ENCODE data around the gene ARMH1. TPM values are rescaled to one million over a fixed set of nuclear protein-coding genes. Genes with fewer than 3 reads are reported as not detected.

ARMH1 gene
- total RNA-seq, 2 experiments from 2014 or later: 79.9 to 84.0 TPM

DNA sequence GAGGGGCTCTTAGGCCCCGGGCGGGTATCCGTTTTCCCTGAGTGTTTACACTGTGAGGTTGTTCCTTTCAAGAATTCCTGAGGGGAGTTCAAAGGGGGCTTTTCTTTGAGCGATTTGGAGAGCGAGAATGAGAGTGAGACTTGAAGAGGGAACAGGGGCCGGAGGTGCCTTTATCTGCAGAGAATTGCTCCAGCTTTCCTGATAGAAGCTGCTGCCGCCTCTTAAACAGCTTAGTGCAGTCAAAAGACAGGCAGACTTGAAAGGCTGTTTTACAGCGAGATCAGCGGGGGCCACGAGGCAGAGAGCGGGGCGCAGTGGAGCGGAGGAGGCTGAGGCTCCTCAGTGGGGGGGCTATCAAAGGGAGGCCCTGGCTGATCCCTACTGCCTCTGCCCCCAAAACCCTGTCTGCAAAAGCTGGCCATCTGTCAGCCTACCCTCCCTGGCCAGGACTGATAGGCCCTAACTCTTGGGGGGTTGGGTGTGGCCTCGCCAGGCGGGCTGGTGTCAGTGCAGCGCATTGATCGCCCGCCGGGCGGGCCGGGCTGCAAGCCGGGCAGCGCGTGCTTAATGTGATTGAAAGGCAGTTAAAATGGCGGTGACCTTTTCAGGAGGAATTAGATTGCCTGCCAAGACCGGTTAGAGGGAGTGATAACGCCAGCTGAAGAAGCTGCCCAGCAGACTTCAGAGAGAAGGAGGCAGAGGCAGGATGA lies 36.7 kb upstream of the ARMH1 start:
- no peak overlapping the region for H3K4me3 ChIP-seq (ENCODE audit: low read length)
- H3K27me3 Mint-ChIP-seq: no peaks in the 10 kb centered on the region
- no peak for DNase-seq
- H3K27me3 ChIP-seq (ENCODE audit: control insufficient read depth in 1 of 2, insufficient read depth in 2 of 2, low read length in 2 of 2): no peaks in the 10 kb centered on the region
- POLR2A ChIA-PET: no interaction called here
- H3K9me3 ChIP-seq (ENCODE audit: control insufficient read depth in 1 of 2, insufficient read depth in 1 of 2, low read length in 2 of 2): no peaks in the 10 kb centered on the region
- intact Hi-C loops (cut with DNase I, micrococcal nuclease): no loop called here
- peaks cover 97% of the 10 kb centered on the region for H3K36me3 ChIP-seq (ENCODE audit: insufficient read depth, low read length)
- TF ChIP-seq, protein P1, sequence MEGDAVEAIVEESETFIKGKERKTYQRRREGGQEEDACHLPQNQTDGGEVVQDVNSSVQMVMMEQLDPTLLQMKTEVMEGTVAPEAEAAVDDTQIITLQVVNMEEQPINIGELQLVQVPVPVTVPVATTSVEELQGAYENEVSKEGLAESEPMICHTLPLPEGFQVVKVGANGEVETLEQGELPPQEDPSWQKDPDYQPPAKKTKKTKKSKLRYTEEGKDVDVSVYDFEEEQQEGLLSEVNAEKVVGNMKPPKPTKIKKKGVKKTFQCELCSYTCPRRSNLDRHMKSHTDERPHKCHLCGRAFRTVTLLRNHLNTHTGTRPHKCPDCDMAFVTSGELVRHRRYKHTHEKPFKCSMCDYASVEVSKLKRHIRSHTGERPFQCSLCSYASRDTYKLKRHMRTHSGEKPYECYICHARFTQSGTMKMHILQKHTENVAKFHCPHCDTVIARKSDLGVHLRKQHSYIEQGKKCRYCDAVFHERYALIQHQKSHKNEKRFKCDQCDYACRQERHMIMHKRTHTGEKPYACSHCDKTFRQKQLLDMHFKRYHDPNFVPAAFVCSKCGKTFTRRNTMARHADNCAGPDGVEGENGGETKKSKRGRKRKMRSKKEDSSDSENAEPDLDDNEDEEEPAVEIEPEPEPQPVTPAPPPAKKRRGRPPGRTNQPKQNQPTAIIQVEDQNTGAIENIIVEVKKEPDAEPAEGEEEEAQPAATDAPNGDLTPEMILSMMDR (IDR thresholded peaks at IDR 0.05): no peak
- no peaks in the 10 kb centered on the region for H3K9me3 Mint-ChIP-seq
- ATAC-seq (ENCODE audit: poor library complexity): no peak
- H3K4me3 Mint-ChIP-seq: no peak overlapping the region
- H3K27ac Mint-ChIP-seq: no peak overlapping the region
- no peak overlapping the region for H3K27ac ChIP-seq (ENCODE audit: low read depth in 1 of 2, low read length in 2 of 2)
- H3K36me3 Mint-ChIP-seq (ENCODE audit: low read depth): peaks cover 86% of the 10 kb centered on the region
- CTCF ChIA-PET: interaction anchor here (1.4 kb wide), 1 partner anchor 15 kb away, joined by 8 read pairs; no protein-coding TSS in a partner anchor
- H3K4me1 ChIP-seq (ENCODE audit: insufficient read depth, low read length): peaks cover 15% of the 10 kb centered on the region
- peaks cover 39% of the 10 kb centered on the region for H3K4me1 Mint-ChIP-seq (ENCODE audit: low read depth)

DNA sequence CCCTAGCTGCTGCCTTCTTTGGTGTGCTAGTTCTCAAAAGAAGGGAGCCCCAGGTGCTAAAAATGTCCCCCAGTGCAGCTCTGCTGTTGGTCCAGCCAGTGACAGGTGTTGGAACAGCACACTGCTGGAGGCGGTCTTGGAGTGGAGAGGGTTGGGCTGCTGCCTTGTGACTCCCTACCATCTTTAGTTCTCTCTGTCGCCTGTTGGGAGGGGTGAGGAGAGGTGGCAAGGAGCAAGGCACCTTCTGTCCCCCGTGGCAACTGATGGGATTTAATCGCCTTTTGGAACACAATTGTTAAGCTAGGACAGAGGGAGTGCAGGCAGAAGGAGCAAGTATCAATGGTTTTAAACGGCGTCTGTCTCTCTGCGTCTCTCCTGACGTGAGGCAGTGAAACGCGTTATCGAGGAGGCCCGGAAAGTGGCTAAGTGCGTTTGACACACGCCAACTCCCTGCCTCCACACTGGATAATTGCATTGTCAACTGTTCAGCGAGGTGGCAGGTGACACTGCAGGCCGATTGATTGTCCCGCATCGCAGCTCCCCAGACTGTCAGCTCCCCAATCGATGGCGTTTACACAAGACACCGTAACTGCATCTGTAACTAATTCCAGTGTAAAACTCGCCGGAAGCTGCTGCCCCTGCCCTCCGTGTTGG lies 34.2 kb upstream of the ARMH1 start:
- no peak overlapping the region for H3K27ac Mint-ChIP-seq
- Histone ChIP-seq H3K4me1 (ENCODE audit: insufficient read depth, low read length) (no peaks in the 10 kb centered on the region), H3K36me3 (ENCODE audit: insufficient read depth, low read length) (peaks cover 97% of the 10 kb centered on the region), H3K27ac (ENCODE audit: low read depth in 1 of 2, low read length in 2 of 2) (no peak overlapping the region), H3K9me3 (ENCODE audit: control insufficient read depth in 1 of 2, insufficient read depth in 1 of 2, low read length in 2 of 2) (no peaks in the 10 kb centered on the region), H3K27me3 (ENCODE audit: control insufficient read depth in 1 of 2, insufficient read depth in 2 of 2, low read length in 2 of 2) (no peaks in the 10 kb centered on the region), H3K4me3 (ENCODE audit: low read length) (no peak overlapping the region)
- H3K36me3 Mint-ChIP-seq (ENCODE audit: low read depth): peaks cover 90% of the 10 kb centered on the region
- no peak overlapping the region for H3K4me3 Mint-ChIP-seq
- H3K9me3 Mint-ChIP-seq: no peaks in the 10 kb centered on the region
- TF ChIP-seq, protein P1 (IDR thresholded peaks at IDR 0.05): no peak
- ChIA-PET POLR2A (interaction anchor here (2.4 kb wide), 1 partner anchor 9 kb away, joined by 15 read pairs; no protein-coding TSS in a partner anchor), CTCF (no interaction called here)
- intact Hi-C loops (cut with DNase I, micrococcal nuclease): no loop called here
- H3K4me1 Mint-ChIP-seq (ENCODE audit: low read depth): peaks cover 15% of the 10 kb centered on the region
- H3K27me3 Mint-ChIP-seq: no peaks in the 10 kb centered on the region
- no peak for ATAC-seq (ENCODE audit: poor library complexity)
- no peak for DNase-seq

DNA sequence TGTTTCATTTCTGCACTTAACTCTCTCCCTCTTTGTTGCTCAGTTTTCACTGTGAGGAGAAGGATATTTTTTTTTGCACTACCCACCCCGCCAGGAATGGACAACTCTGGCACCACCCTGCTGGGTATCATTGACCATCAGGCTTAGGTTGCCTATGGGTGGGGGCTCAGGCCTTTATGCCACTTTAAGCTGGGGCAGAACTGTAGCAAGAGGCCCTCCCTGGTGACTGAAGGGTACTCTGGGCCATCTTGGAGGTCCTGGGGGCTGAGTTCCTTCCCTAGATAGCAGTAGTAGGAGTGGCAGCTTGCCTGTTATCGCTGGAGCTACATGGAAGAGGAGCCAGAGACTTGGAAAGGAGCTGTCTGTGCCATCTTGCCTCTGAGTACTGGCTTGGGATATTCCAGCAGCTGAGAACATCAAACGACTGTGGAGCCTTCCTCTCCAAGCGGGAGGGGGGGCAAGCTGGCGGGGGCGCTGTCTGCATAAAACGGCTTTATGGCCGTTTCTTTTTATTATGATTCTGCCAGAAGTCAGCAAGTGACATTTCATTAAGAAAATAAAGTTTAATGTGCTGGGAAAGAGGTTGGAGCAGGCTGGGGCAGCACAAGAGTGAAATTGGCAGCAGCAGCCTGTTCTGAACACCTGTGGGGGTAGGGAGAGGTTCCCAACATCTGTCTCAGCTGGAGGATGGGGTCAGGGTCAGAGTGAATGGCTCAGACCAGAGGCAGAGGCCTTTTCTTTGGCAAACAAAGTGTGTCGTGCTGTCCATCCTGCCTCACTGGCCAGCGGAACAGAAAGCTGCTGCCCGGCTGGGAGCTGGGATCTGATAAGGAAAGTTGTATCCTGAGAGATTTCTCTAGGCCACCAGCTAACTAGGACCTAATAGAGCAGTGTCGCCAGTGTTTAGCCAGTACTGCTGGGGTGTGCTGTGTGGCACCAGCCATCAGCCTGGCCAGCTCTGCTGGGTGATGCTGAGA lies 33.1 kb upstream of the ARMH1 start:
- H3K27ac ChIP-seq (ENCODE audit: low read depth in 1 of 2, low read length in 2 of 2): no peak overlapping the region
- no peaks in the 10 kb centered on the region for H3K4me1 ChIP-seq (ENCODE audit: insufficient read depth, low read length)
- ATAC-seq (ENCODE audit: poor library complexity): no peak
- Mint-ChIP-seq H3K4me1 (ENCODE audit: low read depth) (peaks cover 15% of the 10 kb centered on the region), H3K27ac (peak overlapping the region; percentile 42), H3K4me3 (no peak overlapping the region), H3K27me3 (no peaks in the 10 kb centered on the region), H3K36me3 (ENCODE audit: low read depth) (peaks cover 88% of the 10 kb centered on the region), H3K9me3 (no peaks in the 10 kb centered on the region)
- DNase-seq: no peak
- ChIA-PET POLR2A (interaction anchor here (1.3 to 2.4 kb wide), 2 partner anchors 10 to 134 kb away, joined by 3 to 15 read pairs; partner anchors contain the start of gene RPS8), CTCF (no interaction called here)
- no peak overlapping the region for H3K4me3 ChIP-seq (ENCODE audit: low read length)
- intact Hi-C loops (cut with DNase I, micrococcal nuclease): no loop called here
- no peaks in the 10 kb centered on the region for H3K27me3 ChIP-seq (ENCODE audit: control insufficient read depth in 1 of 2, insufficient read depth in 2 of 2, low read length in 2 of 2)
- TF ChIP-seq, protein P1 (IDR thresholded peaks at IDR 0.05): no peak
- H3K9me3 ChIP-seq (ENCODE audit: control insufficient read depth in 1 of 2, insufficient read depth in 1 of 2, low read length in 2 of 2): no peaks in the 10 kb centered on the region
- H3K36me3 ChIP-seq (ENCODE audit: insufficient read depth, low read length): peaks cover 97% of the 10 kb centered on the region
